H1 (cell line): ENCODE data around the gene SERPINA12.

ENCODE experiments used
- CTCF ChIP-seq, 3 experiments: IDR thresholded peaks; 1 replicate in 2 of 3; 2 replicates in 1 of 3; pipeline versions ENCODE4 v1.5.1 to v1.6.1; 2011; ENCODE audit warnings: low read length in 3 of 3, mild to moderate bottlenecking in 3 of 3, inconsistent platforms in 2 of 3, low read depth in 1 of 3, moderate library complexity in 1 of 3; ENCODE audit not compliant: insufficient read depth in 1 of 3; ENCODE audit errors: control extremely low read depth in 1 of 3
- HDAC6 ChIP-seq: IDR thresholded peaks from one replicate; pipeline ENCODE4 v1.7.1; 2012; ENCODE audit warnings: low read depth, mild to moderate bottlenecking, inconsistent platforms, low read length, moderate library complexity
- JUN ChIP-seq: IDR thresholded peaks from 2 replicates; pipeline ENCODE4 v1.6.1; 2011; ENCODE audit warnings: low read depth, mild to moderate bottlenecking, improper control_type of control experiment, low read length
- JUND ChIP-seq: IDR thresholded peaks from 2 replicates; pipeline ENCODE4 v1.6.1; 2011; ENCODE audit warnings: mild to moderate bottlenecking, improper control_type of control experiment, low read length
- KDM1A ChIP-seq: fragments of 200-600, 300-600 bp; sonication (generic); IDR thresholded peaks from 2 replicates; pipeline ENCODE4 v1.7.1; 2016; ENCODE audit warnings: mild to moderate bottlenecking, low read length, borderline replicate concordance
- POLR2AphosphoS5 ChIP-seq: IDR thresholded peaks from 2 replicates; pipeline ENCODE4 v1.6.1; 2011; ENCODE audit warnings: low read depth, low read length
- RAD21 ChIP-seq, 2 experiments: IDR thresholded peaks in 1 of 2; conservative IDR thresholded peaks in 1 of 2; 2 replicates each; pipeline ENCODE4 v1.6.1; 2011; ENCODE audit warnings: low read depth in 2 of 2, low read length in 2 of 2, improper control_type of control experiment in 1 of 2, inconsistent platforms in 1 of 2, mild to moderate bottlenecking in 1 of 2, moderate library complexity in 1 of 2
- SIN3A ChIP-seq, 2 experiments: IDR thresholded peaks in 1 of 2; conservative IDR thresholded peaks in 1 of 2; 2 replicates each; pipeline ENCODE4 v1.6.1; 2011 to 2012; ENCODE audit warnings: low read length in 2 of 2, improper control_type of control experiment in 1 of 2, low read depth in 1 of 2, mild to moderate bottlenecking in 1 of 2
- SP1 ChIP-seq: IDR thresholded peaks from 2 replicates; pipeline ENCODE4 v1.6.1; 2011; ENCODE audit warnings: low read depth, low read length
- SP4 ChIP-seq: IDR thresholded peaks from 2 replicates; pipeline ENCODE4 v1.6.1; 2012; ENCODE audit warnings: low read length, inconsistent platforms
- YY1 ChIP-seq: IDR thresholded peaks from 2 replicates; pipeline ENCODE4 v1.6.1; 2011; ENCODE audit warnings: low read depth, mild to moderate bottlenecking, low read length
- ZNF274 ChIP-seq: IDR thresholded peaks from 2 replicates; pipeline ENCODE4 v1.7.0; 2012; ENCODE audit warnings: low read length, borderline replicate concordance; ENCODE audit errors: extremely low read depth

GRCh38 chr14:94450722-94451090 lies 58.6 kb downstream of the SERPINA12 start:
- TF ChIP-seq YY1, result no peak
- TF ChIP-seq SP1, result no peak
- no peak for TF ChIP-seq CTCF (IDR thresholded peaks at IDR 0.05; ENCODE audit: control extremely low read depth in 1 of 3, insufficient read depth in 1 of 3, low read depth in 1 of 3, low read length in 3 of 3)
- TF ChIP-seq JUND, result no peak
- TF ChIP-seq HDAC6, result no peak
- no peak for TF ChIP-seq JUN
- TF ChIP-seq SIN3A (conservative IDR thresholded peaks at IDR 0.05 in 1 of 2, IDR thresholded peaks at IDR 0.05 in 1 of 2; ENCODE audit: low read depth in 1 of 2, low read length in 2 of 2), result no peak
- no peak for TF ChIP-seq RAD21 (IDR thresholded peaks at IDR 0.05 in 1 of 2, conservative IDR thresholded peaks at IDR 0.05 in 1 of 2; ENCODE audit: low read depth in 2 of 2, low read length in 2 of 2)
- TF ChIP-seq SP4, result no peak
- no peak for TF ChIP-seq KDM1A
- no peak for TF ChIP-seq ZNF274
- TF ChIP-seq POLR2AphosphoS5, result no peak
